ENCODE measurements around the gene RIMS3. TPM values are rescaled to one million over a fixed set of nuclear protein-coding genes. Genes with fewer than 3 reads are reported as not detected.
"Not testable (repeated sequence)": the region's sequence is repeated elsewhere in the genome, so short reads cannot be mapped to it uniquely, and the experiment has no call there.

RIMS3 gene
- total and polyA plus RNA-seq, 7 donors, result 1.2 to 13.7 (median 6.1) TPM

DNA sequence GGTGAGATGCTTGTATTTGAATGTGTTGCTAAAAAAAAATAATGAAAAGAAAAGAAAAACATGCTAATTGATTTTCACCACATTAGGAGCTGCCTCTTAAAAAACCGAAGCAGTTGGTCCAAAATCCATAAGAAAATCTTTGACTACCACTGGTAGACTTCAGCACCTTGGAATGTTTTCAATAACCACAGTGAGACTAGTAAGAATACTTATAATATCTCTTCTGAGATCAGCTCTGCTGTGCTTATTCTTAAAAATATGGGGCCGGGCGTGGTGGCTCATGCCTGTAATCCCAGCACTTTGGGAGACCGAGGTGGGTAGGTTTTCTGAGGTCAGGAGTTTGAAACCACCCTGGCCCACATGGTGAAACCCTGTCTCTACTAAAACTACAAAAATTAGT lies 41.1 kb upstream of the RIMS3 start:
- Histone ChIP-seq H3K9me3 (no peaks in the 10 kb centered on the region), H3K4me1 (peaks cover 0 to 56% (median 39%) of the 10 kb centered on the region in 4 donors), H3K36me3 (no peaks in the 10 kb centered on the region), H3K27me3 (no peaks in the 10 kb centered on the region), H3K4me3 (no peak overlapping the region), H3K27ac (no peak overlapping the region)
- no peak for TF ChIP-seq EP300 (IDR thresholded peaks at IDR 0.05)
- TF ChIP-seq, protein P1, sequence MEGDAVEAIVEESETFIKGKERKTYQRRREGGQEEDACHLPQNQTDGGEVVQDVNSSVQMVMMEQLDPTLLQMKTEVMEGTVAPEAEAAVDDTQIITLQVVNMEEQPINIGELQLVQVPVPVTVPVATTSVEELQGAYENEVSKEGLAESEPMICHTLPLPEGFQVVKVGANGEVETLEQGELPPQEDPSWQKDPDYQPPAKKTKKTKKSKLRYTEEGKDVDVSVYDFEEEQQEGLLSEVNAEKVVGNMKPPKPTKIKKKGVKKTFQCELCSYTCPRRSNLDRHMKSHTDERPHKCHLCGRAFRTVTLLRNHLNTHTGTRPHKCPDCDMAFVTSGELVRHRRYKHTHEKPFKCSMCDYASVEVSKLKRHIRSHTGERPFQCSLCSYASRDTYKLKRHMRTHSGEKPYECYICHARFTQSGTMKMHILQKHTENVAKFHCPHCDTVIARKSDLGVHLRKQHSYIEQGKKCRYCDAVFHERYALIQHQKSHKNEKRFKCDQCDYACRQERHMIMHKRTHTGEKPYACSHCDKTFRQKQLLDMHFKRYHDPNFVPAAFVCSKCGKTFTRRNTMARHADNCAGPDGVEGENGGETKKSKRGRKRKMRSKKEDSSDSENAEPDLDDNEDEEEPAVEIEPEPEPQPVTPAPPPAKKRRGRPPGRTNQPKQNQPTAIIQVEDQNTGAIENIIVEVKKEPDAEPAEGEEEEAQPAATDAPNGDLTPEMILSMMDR (IDR thresholded peaks at IDR 0.05), result no peak
- intact Hi-C loops (cut with DNase I), result no loop called here
- no peak for DNase-seq
- WGBS, 2 donors, result 96 to 97% methylated on average over 4 of the region's 4 CpGs

DNA sequence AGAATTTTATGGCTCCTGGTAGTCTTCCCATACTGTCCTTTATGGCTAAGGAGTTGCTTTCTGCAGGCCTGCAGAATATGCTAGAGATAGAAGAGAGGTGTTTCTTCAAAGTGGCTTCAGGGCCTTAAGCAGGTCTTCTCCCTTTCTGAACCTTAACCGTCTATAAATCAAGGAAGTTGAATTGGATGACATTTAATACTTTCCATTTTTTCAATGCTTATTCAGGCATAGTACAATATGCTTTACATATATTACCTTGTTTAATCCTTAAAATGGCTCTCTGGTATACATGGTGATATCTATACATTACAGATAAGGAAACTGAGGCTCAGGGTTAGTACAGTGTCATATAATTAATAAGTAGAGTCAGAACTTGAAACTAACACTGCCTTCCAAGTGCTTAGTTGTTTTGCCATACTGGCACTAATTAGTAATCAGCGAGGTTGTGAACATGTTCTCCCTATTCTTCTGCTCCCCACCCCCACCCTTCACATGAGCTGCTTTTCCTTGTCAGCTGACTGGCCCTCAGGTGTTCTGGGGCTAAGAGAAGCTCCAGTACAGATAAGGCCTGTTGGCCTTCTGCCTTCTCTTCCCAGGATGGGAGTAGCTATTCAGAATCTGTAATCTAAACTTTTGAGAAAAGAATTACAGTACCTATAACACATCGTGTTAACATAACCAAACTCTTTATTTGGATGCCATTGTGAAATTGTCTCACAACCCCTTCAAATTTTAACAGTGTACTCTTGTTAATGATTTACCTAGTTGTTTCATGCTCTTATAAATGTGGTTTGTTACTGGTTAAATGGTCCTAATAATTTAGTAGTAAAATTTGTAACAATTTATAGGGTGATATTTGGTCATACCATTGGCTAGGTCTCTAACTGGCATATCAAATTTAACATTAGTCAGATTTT lies 39.6 kb upstream of the RIMS3 start:
- no peaks in the 10 kb centered on the region for H3K9me3 ChIP-seq
- H3K4me1 ChIP-seq, result peaks cover 0 to 40% (median 24%) of the 10 kb centered on the region in 4 donors
- no peaks in the 10 kb centered on the region for H3K27me3 ChIP-seq
- H3K36me3 ChIP-seq, result no peaks in the 10 kb centered on the region
- H3K27ac ChIP-seq, result no peak overlapping the region
- no peak for DNase-seq
- intact Hi-C loops (cut with DNase I), result no loop called here
- 60 to 81% methylated on average over 3 of the region's 3 CpGs for WGBS, 2 donors
- TF ChIP-seq POLR2A (IDR thresholded peaks at IDR 0.05) (no peak), POLR2AphosphoS5 (IDR thresholded peaks at IDR 0.05) (no peak), EP300 (IDR thresholded peaks at IDR 0.05) (no peak)
- TF ChIP-seq, protein P1 (IDR thresholded peaks at IDR 0.05), result no peak
- no peak overlapping the region for H3K4me3 ChIP-seq

- H3K9me3 ChIP-seq, result no peaks in the 10 kb centered on the region
- H3K4me1 ChIP-seq, result peaks cover 0 to 42% (median 28%) of the 10 kb centered on the region in 4 donors
- H3K27ac ChIP-seq, result no peak overlapping the region
- DNase-seq, result no peak
- no peaks in the 10 kb centered on the region for H3K27me3 ChIP-seq
- intact Hi-C loops (cut with DNase I), result no loop called here
- H3K4me3 ChIP-seq, result no peak overlapping the region
- TF ChIP-seq, protein P1 (IDR thresholded peaks at IDR 0.05), result no peak
- no peak for TF ChIP-seq POLR2A (IDR thresholded peaks at IDR 0.05)
- no peak for TF ChIP-seq POLR2AphosphoS5 (IDR thresholded peaks at IDR 0.05)
- TF ChIP-seq EP300 (IDR thresholded peaks at IDR 0.05), result no peak
- WGBS, 2 donors, result 88% methylated on average over 3 of the region's 3 CpGs
- H3K36me3 ChIP-seq, result no peaks in the 10 kb centered on the region
Observed at GRCh38 chr1:40703316-40703715, 37.8 kb upstream of the RIMS3 start.

GRCh38 chr1:40702810-40703209 lies 37.3 kb upstream of the RIMS3 start:
- WGBS, 2 donors, result 91% methylated on average over 9 of the region's 9 CpGs
- H3K27me3 ChIP-seq; H3K9me3 ChIP-seq; H3K27ac ChIP-seq; H3K36me3 ChIP-seq; H3K4me3 ChIP-seq; DNase-seq; intact Hi-C loops (cut with DNase I): not testable (repeated sequence)
- peaks cover 0 to 39% (median 24%) of the 10 kb centered on the region in 4 donors for H3K4me1 ChIP-seq

DNA sequence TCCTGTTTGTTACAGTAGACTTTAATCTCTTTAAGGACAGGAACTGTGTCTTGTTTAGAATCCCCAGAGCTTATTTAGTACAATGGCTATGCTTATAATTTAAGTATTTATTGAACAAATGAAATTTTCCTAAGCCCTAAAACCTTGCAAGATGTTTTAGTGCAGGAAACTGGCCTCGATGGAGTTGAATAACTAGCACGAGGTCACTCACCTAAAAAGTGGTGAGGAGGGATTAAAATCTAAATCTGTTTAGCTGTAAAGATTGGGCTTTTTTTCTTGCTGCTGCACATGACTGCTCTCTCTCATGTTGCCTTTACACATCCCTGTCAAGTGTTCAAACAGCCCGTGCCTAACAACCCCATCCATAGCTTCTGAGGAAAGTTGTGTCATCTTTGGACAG lies 36.2 kb upstream of the RIMS3 start:
- Histone ChIP-seq H3K4me3 (no peak overlapping the region), H3K36me3 (no peaks in the 10 kb centered on the region), H3K27me3 (no peaks in the 10 kb centered on the region), H3K9me3 (no peaks in the 10 kb centered on the region), H3K4me1 (peaks cover 0 to 44% (median 25%) of the 10 kb centered on the region in 4 donors), H3K27ac (no peak overlapping the region)
- TF ChIP-seq, protein P1 (IDR thresholded peaks at IDR 0.05), result no peak
- intact Hi-C loops (cut with DNase I), result no loop called here
- no peak for DNase-seq
- WGBS, 2 donors, result 58 to 74% methylated on average over 3 of the region's 3 CpGs

All from sigmoid colon (tissue), 7 donors.